DOHH2 (cell line): ENCODE data around the gene MRPL53.
"Not testable (repeated sequence)": the region's sequence is repeated elsewhere in the genome, so short reads cannot be mapped to it uniquely, and the experiment has no call there.

Experiments
- EZH2phosphoT487 ChIP-seq: fragments of 200-600 bp; sonication (generic); IDR thresholded peaks from 2 replicates; pipeline ENCODE4 v1.6.1; 2017; ENCODE audit warnings: borderline replicate concordance, mild to moderate bottlenecking, antibody characterized with exemption, low read length, moderate library complexity, mixed read lengths
- TF ChIP-seq, protein P1 (sequence below): fragments of 200-600 bp; sonication (generic); IDR thresholded peaks from one replicate; pipeline ENCODE4 v1.5.1; 2014; ENCODE audit warnings: antibody characterized with exemption, mild to moderate bottlenecking, low read depth, low read length; ENCODE audit not compliant: poor library complexity, severe bottlenecking

DNA sequence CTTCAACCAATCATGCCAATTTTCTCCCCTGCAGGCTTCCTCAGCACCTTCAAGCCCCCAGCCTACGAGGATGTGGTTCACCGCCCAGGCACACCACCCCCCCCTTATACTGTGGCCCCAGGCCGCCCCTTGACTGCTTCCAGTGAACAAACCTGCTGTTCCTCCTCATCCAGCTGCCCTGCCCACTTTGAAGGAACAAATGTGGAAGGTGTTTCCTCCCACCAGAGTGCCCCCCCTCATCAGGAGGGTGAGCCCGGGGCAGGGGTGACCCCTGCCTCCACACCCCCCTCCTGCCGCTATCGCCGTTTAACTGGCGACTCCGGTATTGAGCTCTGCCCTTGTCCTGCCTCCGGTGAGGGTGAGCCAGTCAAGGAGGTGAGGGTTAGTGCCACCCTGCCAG is 12.3 kb downstream of the MRPL53 start:
- TF ChIP-seq, protein P1, sequence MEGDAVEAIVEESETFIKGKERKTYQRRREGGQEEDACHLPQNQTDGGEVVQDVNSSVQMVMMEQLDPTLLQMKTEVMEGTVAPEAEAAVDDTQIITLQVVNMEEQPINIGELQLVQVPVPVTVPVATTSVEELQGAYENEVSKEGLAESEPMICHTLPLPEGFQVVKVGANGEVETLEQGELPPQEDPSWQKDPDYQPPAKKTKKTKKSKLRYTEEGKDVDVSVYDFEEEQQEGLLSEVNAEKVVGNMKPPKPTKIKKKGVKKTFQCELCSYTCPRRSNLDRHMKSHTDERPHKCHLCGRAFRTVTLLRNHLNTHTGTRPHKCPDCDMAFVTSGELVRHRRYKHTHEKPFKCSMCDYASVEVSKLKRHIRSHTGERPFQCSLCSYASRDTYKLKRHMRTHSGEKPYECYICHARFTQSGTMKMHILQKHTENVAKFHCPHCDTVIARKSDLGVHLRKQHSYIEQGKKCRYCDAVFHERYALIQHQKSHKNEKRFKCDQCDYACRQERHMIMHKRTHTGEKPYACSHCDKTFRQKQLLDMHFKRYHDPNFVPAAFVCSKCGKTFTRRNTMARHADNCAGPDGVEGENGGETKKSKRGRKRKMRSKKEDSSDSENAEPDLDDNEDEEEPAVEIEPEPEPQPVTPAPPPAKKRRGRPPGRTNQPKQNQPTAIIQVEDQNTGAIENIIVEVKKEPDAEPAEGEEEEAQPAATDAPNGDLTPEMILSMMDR, result not testable (repeated sequence)
- not testable (repeated sequence) for TF ChIP-seq EZH2phosphoT487
